Tibial nerve (tissue), 4 donors: ENCODE measurements around the gene PEBP1.

ENCODE experiments used
- CTCF ChIP-seq, 5 experiments: fragments of 200-600 bp in 3 of 5; fragments of 450-650 bp in 2 of 5; sonication (generic) in 3 of 5; IDR thresholded peaks; one replicate each; pipeline ENCODE4 v1.5.1; 2016 to 2019; ENCODE audit warnings: antibody characterized with exemption in 5 of 5, mild to moderate bottlenecking in 3 of 5, moderate library complexity in 2 of 5
- EP300 ChIP-seq, 2 donors: sonication (generic); formaldehyde crosslinking; IDR thresholded peaks; one replicate each; pipeline ENCODE4 v1.6.1; 2017; ENCODE audit warnings: antibody characterized with exemption in 2 of 2, mild to moderate bottlenecking in 1 of 2
- POLR2A ChIP-seq, 2 donors: fragments of 450-650 bp; IDR thresholded peaks; one replicate each; pipeline ENCODE4 v1.6.1; 2017; ENCODE audit warnings: antibody characterized with exemption in 2 of 2, mild to moderate bottlenecking in 2 of 2, moderate library complexity in 2 of 2

GRCh38 chr12:118166946-118167345 lies 31.0 kb downstream of the PEBP1 start:
- TF ChIP-seq CTCF (IDR thresholded peaks at IDR 0.05) = no peak
- no peak for TF ChIP-seq POLR2A (IDR thresholded peaks at IDR 0.05)
- no peak for TF ChIP-seq EP300 (IDR thresholded peaks at IDR 0.05)
